SK-N-SH treated with all-trans-retinoic acid at 6 μM for 48 hours (cell line): ENCODE data around the gene SLC44A5.

ENCODE experiments used
- ARNTL ChIP-seq: fragments of 450-650 bp; formaldehyde crosslinking; IDR thresholded peaks from 2 replicates; pipeline ENCODE4 v1.5.0; 2020; ENCODE audit warnings: low read depth, mild to moderate bottlenecking, moderate library complexity, borderline replicate concordance
- BACH2 ChIP-seq: fragments of 250-450 bp; sonication (Bioruptor Pico); IDR thresholded peaks from 2 replicates; pipeline ENCODE4 v1.9.0; 2021; ENCODE audit warnings: mild to moderate bottlenecking, borderline replicate concordance
- CREB5 ChIP-seq: fragments of 250-450 bp; sonication (Bioruptor Pico); IDR thresholded peaks from 2 replicates; pipeline ENCODE4 v1.5.1; 2020; ENCODE audit warnings: low read depth, mild to moderate bottlenecking, moderate library complexity
- CSDC2 ChIP-seq: fragments of 250-450 bp; sonication (Bioruptor Pico); IDR thresholded peaks from 2 replicates; pipeline ENCODE4 v1.5.0; 2020; ENCODE audit warnings: mild to moderate bottlenecking, moderate library complexity
- ESRRG ChIP-seq: fragments of 250-450 bp; sonication (Bioruptor Pico); IDR thresholded peaks from 2 replicates; pipeline ENCODE4 v1.6.1; 2021; ENCODE audit warnings: mild to moderate bottlenecking
- PATZ1 ChIP-seq: fragments of 250-450 bp; sonication (Bioruptor Pico); IDR thresholded peaks from 2 replicates; pipeline ENCODE4 v1.8.0; 2020; ENCODE audit warnings: mild to moderate bottlenecking, moderate library complexity, borderline replicate concordance
- POU6F1 ChIP-seq: fragments of 250-450 bp; sonication (Bioruptor Pico); IDR thresholded peaks from 2 replicates; pipeline ENCODE4 v1.8.0; 2021; ENCODE audit warnings: low read depth, mild to moderate bottlenecking, moderate library complexity, borderline replicate concordance
- PPARA ChIP-seq: fragments of 250-450 bp; sonication (Bioruptor Pico); IDR thresholded peaks from 2 replicates; pipeline ENCODE4 v1.5.0; 2020; ENCODE audit warnings: mild to moderate bottlenecking, borderline replicate concordance
- RARB ChIP-seq: fragments of 250-450 bp; sonication (Bioruptor Pico); IDR thresholded peaks from 2 replicates; pipeline ENCODE4 v1.8.0; 2021; ENCODE audit warnings: mild to moderate bottlenecking, moderate library complexity
- TOX ChIP-seq: fragments of 250-450 bp; sonication (Bioruptor Pico); IDR thresholded peaks from 2 replicates; pipeline ENCODE4 v1.8.0; 2021; ENCODE audit warnings: mild to moderate bottlenecking, moderate library complexity, borderline replicate concordance
- TSHZ2 ChIP-seq: fragments of 250-450 bp; sonication (Bioruptor Pico); IDR thresholded peaks from 2 replicates; pipeline ENCODE4 v1.5.0; 2020; ENCODE audit warnings: mild to moderate bottlenecking, moderate library complexity
- ZFP3 ChIP-seq: fragments of 250-450 bp; sonication (Bioruptor Pico); IDR thresholded peaks from 2 replicates; pipeline ENCODE4 v1.5.0; 2020; ENCODE audit warnings: mild to moderate bottlenecking, moderate library complexity
- ZFP30 ChIP-seq: fragments of 450-650 bp; formaldehyde crosslinking; IDR thresholded peaks from 2 replicates; pipeline ENCODE4 v1.5.0; 2022; ENCODE audit warnings: mild to moderate bottlenecking, moderate library complexity
- ZNF8 ChIP-seq: fragments of 450-650 bp; formaldehyde crosslinking; IDR thresholded peaks from 2 replicates; pipeline ENCODE4 v1.5.0; 2020; ENCODE audit warnings: mild to moderate bottlenecking, moderate library complexity

GRCh38 chr1:75655931-75656330, 45.0 kb upstream of the SLC44A5 start:
- TF ChIP-seq PATZ1 (CRISPR knock-in tag): no peak
- TF ChIP-seq BACH2 (CRISPR knock-in tag): no peak
- no peak for TF ChIP-seq CREB5 (CRISPR knock-in tag)
- no peak for TF ChIP-seq ARNTL (CRISPR knock-in tag)
- no peak for TF ChIP-seq TSHZ2 (CRISPR knock-in tag)
- no peak for TF ChIP-seq TOX (CRISPR knock-in tag)
- no peak for TF ChIP-seq ZFP3 (CRISPR knock-in tag)
- TF ChIP-seq CSDC2 (CRISPR knock-in tag): no peak
- no peak for TF ChIP-seq ZFP30 (CRISPR knock-in tag)
- TF ChIP-seq RARB: no peak
- no peak for TF ChIP-seq PPARA (CRISPR knock-in tag)
- no peak for TF ChIP-seq ESRRG
- TF ChIP-seq POU6F1 (CRISPR knock-in tag): no peak
- TF ChIP-seq ZNF8 (CRISPR knock-in tag): no peak
